ENCODE data around the gene MATN1. TPM values are rescaled to one million over a fixed set of nuclear protein-coding genes. Genes with fewer than 3 reads are reported as not detected.

The MATN1 gene
- total RNA-seq, 1 experiment from 2014 or later, result 0.24 TPM

GRCh38 chr1:30735668-30736498 is 12.5 kb upstream of the MATN1 start:
- Mint-ChIP-seq H3K9me3 (no peaks in the 10 kb centered on the region), H3K4me1 (peaks cover 13% of the 10 kb centered on the region), H3K27ac (no peak overlapping the region), H3K36me3 (no peaks in the 10 kb centered on the region), H3K27me3 (ENCODE audit: low read depth) (no peaks in the 10 kb centered on the region), H3K4me3 (no peak overlapping the region)
- TF ChIP-seq CBFB (CRISPR knock-in tag; IDR thresholded peaks at IDR 0.05; ENCODE audit: low read depth) (no peak), CDX4 (CRISPR knock-in tag; IDR thresholded peaks at IDR 0.05; ENCODE audit: borderline replicate concordance) (no peak), KAT7 (CRISPR knock-in tag; IDR thresholded peaks at IDR 0.05; ENCODE audit: borderline replicate concordance) (no peak), ZNF219 (CRISPR knock-in tag; IDR thresholded peaks at IDR 0.05; ENCODE audit: borderline replicate concordance) (no peak), FOXK1 (CRISPR knock-in tag; IDR thresholded peaks at IDR 0.05) (no peak)
- DNase-seq (ENCODE audit: low spot score) (no peak), ATAC-seq (no peak)
- ChIA-PET POLR2A (no interaction called here), CTCF (interaction anchor here (1.1 to 2.4 kb wide), 4 partner anchors 12 to 66 kb away, joined by 3 to 9 read pairs (median 4); no protein-coding TSS in a partner anchor)

- no peaks in the 10 kb centered on the region for H3K36me3 Mint-ChIP-seq
- ChIA-PET CTCF (interaction anchor here (1.1 to 1.6 kb wide), 2 partner anchors 11 to 17 kb away, joined by 3 read pairs; no protein-coding TSS in a partner anchor), POLR2A (no interaction called here)
- no peaks in the 10 kb centered on the region for H3K27me3 Mint-ChIP-seq (ENCODE audit: low read depth)
- TF ChIP-seq SOX15 (CRISPR knock-in tag; IDR thresholded peaks at IDR 0.05) (no peak), RORB (CRISPR knock-in tag; IDR thresholded peaks at IDR 0.05) (no peak), ZSCAN18 (CRISPR knock-in tag; IDR thresholded peaks at IDR 0.05) (no peak), ERG (CRISPR knock-in tag; IDR thresholded peaks at IDR 0.05) (no peak), JAZF1 (CRISPR knock-in tag; IDR thresholded peaks at IDR 0.05) (no peak), USF1 (CRISPR knock-in tag; IDR thresholded peaks at IDR 0.05) (no peak), TCF7 (CRISPR knock-in tag; IDR thresholded peaks at IDR 0.05; ENCODE audit: low read depth) (no peak), HMGXB4 (CRISPR knock-in tag; IDR thresholded peaks at IDR 0.05) (no peak), ZBTB21 (CRISPR knock-in tag; IDR thresholded peaks at IDR 0.05; ENCODE audit: borderline replicate concordance) (no peak), NFE2L1 (CRISPR knock-in tag; IDR thresholded peaks at IDR 0.05) (no peak), AR (CRISPR knock-in tag; IDR thresholded peaks at IDR 0.05) (no peak)
- no peak overlapping the region for H3K27ac Mint-ChIP-seq
- no peak for ATAC-seq
- no peak overlapping the region for H3K4me3 Mint-ChIP-seq
- no peaks in the 10 kb centered on the region for H3K9me3 Mint-ChIP-seq
- H3K4me1 Mint-ChIP-seq, result peaks cover 12% of the 10 kb centered on the region
- no peak for DNase-seq (ENCODE audit: low spot score)
Measured at GRCh38 chr1:30735124-30735523, 11.7 kb upstream of the MATN1 start.

Data from WTC11 (cell line).